Measurements from ENCODE around the gene SSUH2.
"Not testable (repeated sequence)": the region's sequence is repeated elsewhere in the genome, so short reads cannot be mapped to it uniquely, and the experiment has no call there.

The SSUH2 gene

GRCh38 chr3:8659242-8659641 lies 14.6 kb upstream of the SSUH2 start:
- DNase-seq = no peak
- Histone ChIP-seq H3K4me3 (no peak overlapping the region), H3K27me3 (no peaks in the 10 kb centered on the region), H3K36me3 (no peaks in the 10 kb centered on the region), H3K9me3 (no peaks in the 10 kb centered on the region), H3K27ac (peak overlapping the region; percentile 61 to 64), H3K4me1 (peaks cover 6 to 65% (median 41%) of the 10 kb centered on the region in 4 donors)
- intact Hi-C loops (cut with DNase I; ENCODE audit: low total_unique reads) = no loop called here
- TF ChIP-seq, protein P1, sequence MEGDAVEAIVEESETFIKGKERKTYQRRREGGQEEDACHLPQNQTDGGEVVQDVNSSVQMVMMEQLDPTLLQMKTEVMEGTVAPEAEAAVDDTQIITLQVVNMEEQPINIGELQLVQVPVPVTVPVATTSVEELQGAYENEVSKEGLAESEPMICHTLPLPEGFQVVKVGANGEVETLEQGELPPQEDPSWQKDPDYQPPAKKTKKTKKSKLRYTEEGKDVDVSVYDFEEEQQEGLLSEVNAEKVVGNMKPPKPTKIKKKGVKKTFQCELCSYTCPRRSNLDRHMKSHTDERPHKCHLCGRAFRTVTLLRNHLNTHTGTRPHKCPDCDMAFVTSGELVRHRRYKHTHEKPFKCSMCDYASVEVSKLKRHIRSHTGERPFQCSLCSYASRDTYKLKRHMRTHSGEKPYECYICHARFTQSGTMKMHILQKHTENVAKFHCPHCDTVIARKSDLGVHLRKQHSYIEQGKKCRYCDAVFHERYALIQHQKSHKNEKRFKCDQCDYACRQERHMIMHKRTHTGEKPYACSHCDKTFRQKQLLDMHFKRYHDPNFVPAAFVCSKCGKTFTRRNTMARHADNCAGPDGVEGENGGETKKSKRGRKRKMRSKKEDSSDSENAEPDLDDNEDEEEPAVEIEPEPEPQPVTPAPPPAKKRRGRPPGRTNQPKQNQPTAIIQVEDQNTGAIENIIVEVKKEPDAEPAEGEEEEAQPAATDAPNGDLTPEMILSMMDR (IDR thresholded peaks at IDR 0.05) = no peak

- peak overlapping the region; percentile 61 to 64 for H3K27ac ChIP-seq
- intact Hi-C loops (cut with DNase I; ENCODE audit: low total_unique reads) = no loop called here
- peak; percentile 77 to 91 for DNase-seq
- TF ChIP-seq, protein P1 (IDR thresholded peaks at IDR 0.05) = no peak
- H3K4me3 ChIP-seq = no peak overlapping the region
- H3K27me3 ChIP-seq = no peaks in the 10 kb centered on the region
- no peaks in the 10 kb centered on the region for H3K36me3 ChIP-seq
- H3K4me1 ChIP-seq = peaks cover 6 to 65% (median 41%) of the 10 kb centered on the region in 4 donors
- no peaks in the 10 kb centered on the region for H3K9me3 ChIP-seq
Measured at GRCh38 chr3:8658306-8659212, 14.0 kb upstream of the SSUH2 start.

- Histone ChIP-seq H3K36me3 (no peaks in the 10 kb centered on the region), H3K9me3 (no peaks in the 10 kb centered on the region), H3K4me3 (no peak overlapping the region), H3K27me3 (no peaks in the 10 kb centered on the region), H3K4me1 (peaks cover 6 to 65% (median 41%) of the 10 kb centered on the region in 4 donors), H3K27ac (peak overlapping the region; percentile 61 to 64)
- DNase-seq = peak in 1 of 2 donors; percentile 63
- TF ChIP-seq, protein P1 (IDR thresholded peaks at IDR 0.05) = no peak
- intact Hi-C loops (cut with DNase I; ENCODE audit: low total_unique reads) = no loop called here
Measured at GRCh38 chr3:8657804-8658305, 13.3 kb upstream of the SSUH2 start.

DNA sequence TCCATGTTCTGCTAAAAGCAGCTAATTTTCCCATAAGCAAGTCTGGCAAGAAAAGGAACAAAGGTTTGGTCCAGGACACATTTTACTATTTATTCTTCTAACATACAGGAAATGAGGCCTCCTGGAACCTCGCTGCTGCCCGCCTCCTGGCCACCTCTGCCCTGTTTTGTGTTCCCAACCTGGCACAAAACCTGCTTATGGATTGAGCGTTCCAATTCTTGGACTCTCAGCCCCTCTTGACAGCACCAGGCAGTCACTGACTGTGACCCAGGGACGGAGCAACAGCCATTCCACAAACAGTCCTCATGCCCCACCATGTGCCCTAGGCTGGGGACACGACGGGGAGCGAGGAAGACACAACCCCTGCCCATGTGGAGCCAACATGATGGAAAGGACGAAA lies 11.6 kb upstream of the SSUH2 start:
- TF ChIP-seq, protein P1 (IDR thresholded peaks at IDR 0.05) = no peak
- Histone ChIP-seq H3K27ac (peak overlapping the region; percentile 57 to 64), H3K9me3 (no peaks in the 10 kb centered on the region), H3K27me3 (no peaks in the 10 kb centered on the region), H3K4me3 (no peak overlapping the region), H3K4me1 (peaks cover 6 to 58% (median 40%) of the 10 kb centered on the region in 4 donors), H3K36me3 (no peaks in the 10 kb centered on the region)
- intact Hi-C loops (cut with DNase I; ENCODE audit: low total_unique reads) = no loop called here
- peak in 1 of 2 donors; percentile 53 for DNase-seq

GRCh38 chr3:8655387-8655835 lies 10.8 kb upstream of the SSUH2 start:
- Histone ChIP-seq H3K4me3 (no peak overlapping the region), H3K4me1 (peaks cover 6 to 57% (median 34%) of the 10 kb centered on the region in 4 donors), H3K27ac (peak overlapping the region; percentile 5 to 64), H3K27me3 (no peaks in the 10 kb centered on the region), H3K9me3 (no peaks in the 10 kb centered on the region), H3K36me3 (no peaks in the 10 kb centered on the region)
- TF ChIP-seq, protein P1 (IDR thresholded peaks at IDR 0.05) = no peak
- intact Hi-C loops (cut with DNase I; ENCODE audit: low total_unique reads) = no loop called here
- no peak for DNase-seq

DNA sequence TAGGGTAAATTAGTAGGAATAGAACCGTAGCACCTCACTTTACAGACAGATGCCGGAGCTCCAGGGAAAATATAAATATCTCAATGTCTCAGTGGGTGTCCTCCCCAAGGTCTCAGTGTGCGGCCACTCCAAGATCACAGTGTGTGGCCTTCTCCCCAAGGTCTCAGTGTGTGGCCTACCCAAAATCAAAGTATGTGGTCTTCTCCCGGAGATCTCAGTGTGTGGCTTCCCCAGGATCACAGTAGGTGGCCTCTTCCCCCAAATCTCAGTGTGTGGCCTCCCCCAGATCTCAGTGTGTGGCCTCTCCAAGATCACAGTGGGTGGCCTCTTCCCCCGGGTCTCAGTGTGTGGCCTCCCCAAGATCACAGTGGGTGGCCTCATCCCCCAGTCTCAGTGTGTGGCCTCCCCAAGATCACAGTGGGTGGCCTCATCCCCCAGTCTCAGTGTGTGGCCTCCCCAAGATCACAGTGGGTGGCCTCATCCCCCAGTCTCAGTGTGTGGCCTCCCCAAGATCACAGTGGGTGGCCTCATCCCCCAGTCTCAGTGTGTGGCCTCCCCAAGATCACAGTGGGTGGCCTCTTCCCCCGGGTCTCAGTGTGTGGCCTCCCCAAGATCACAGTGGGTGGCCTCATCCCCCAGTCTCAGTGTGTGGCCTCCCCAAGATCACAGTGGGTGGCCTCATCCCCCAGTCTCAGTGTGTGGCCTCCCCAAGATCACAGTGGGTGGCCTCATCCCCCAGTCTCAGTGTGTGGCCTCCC lies 10.2 kb upstream of the SSUH2 start:
- H3K4me3 ChIP-seq; H3K27ac ChIP-seq; H3K36me3 ChIP-seq; DNase-seq; intact Hi-C loops (cut with DNase I; ENCODE audit: low total_unique reads); H3K9me3 ChIP-seq; H3K27me3 ChIP-seq: not testable (repeated sequence)
- peaks cover 6 to 52% (median 28%) of the 10 kb centered on the region in 4 donors for H3K4me1 ChIP-seq
